Activated CD8-positive, alpha-beta memory T cell treated with anti-CD3 and anti-CD28 coated beads, Interleukin-2, amount 50 U/mL, for 24 hours (primary cell): Measurements from ENCODE around the gene PXK.

Experiments used
- DNase-seq: peaks from one replicate; pipeline ENCODE4 v3.0.0-alpha.2; 2020; ENCODE audit errors: extremely low read depth

The PXK gene

GRCh38 chr3:58383904-58384303, 51.2 kb downstream of the PXK start:
- DNase-seq: no peak

GRCh38 chr3:58384381-58385090, 51.8 kb downstream of the PXK start:
- no peak for DNase-seq

DNA sequence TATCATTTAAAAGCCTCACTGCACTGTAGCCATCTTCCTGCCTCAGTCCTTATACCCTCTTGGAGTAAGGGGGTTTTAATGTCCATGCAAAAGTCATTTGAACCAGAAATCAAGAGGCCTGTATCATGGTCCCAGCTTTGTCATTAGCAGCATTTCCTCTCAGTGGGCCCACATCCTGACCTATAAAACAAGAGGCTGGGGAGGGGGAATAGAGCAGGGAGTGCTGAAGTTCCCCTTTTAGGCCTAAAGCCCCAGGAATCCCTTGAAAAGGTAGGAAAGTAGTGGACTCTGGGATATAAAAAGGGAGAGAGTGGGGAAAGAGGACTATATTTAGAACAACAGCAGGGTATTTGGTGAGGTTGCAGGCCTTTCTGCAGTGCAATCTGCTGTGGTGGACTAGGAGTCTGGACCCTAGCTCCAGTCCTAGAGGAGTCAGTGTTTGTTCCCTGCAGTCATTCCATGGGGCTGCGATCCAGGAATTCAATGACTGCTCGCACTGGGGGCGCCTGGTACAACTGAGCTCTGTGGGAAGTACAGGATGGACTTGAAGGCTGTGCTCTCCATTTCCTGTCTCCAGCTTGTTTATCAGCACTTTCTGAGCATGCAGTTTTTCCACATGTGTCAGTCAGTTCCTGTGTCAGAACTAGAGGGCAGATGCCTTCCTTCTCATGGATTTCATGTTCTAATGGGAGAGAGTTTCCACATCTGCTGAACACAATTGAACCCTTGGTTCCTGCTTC, 54.1 kb downstream of the PXK start:
- no peak for DNase-seq

- no peak for DNase-seq
Observed at GRCh38 chr3:58387650-58388546, 55.2 kb downstream of the PXK start.

DNA sequence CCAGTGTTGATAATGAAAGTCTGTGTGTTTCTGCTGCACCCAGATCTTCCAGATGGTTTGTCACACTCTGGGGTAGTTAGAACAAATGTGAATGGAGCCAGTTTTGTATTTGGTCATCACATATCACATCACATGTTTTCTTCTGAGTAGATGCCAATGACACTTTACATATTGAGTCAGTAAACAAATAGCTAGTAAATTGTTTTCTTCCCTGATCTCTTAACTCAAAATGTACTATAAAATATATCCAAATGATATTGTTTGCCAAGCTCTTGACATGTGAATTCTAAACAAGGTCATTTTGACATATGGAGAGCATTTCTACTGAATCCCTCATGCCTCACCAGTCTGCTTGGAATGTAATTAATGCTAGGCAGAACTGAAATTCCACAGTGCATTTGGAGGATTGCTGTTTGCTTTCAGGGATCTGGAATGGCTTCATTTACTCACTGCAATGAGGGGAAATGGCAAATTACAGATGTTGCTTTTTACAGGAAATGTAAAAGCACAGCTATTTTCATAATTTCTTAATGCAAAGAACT, 55.9 kb downstream of the PXK start:
- no peak for DNase-seq

DNA sequence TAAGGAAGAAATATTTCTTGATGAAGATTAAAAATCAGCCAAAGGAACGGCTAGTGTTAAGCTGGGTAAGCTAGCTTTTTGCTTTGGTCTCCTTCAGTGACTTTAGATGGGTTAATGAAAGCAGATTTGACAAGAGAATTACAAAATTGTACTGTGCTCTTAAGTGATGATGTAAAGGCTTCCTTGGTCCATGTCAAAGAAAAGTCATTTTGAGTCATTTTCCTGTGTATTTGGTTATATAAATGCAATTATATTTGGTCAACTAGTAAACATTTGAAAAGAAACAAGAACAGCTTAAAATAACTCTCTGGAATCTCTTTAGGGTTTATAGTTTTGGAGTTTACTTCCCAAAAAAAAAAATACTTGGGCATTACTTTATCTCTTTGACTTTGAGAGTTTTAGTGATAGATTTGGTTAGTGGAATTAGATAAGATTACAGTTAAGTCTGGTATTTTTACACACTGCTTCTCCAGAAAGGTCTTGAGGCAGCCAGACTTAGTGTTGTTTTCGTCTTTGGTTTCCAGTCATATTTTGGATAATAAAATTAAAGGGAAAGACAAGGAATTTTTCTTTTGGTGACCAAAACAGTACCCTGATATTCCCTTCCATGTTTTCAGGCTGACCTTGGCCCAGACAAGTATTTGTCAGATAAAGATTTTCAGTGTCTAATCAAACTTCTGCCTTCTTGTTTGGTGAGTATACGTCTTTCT, 58.6 kb downstream of the PXK start:
- DNase-seq: no peak

DNA sequence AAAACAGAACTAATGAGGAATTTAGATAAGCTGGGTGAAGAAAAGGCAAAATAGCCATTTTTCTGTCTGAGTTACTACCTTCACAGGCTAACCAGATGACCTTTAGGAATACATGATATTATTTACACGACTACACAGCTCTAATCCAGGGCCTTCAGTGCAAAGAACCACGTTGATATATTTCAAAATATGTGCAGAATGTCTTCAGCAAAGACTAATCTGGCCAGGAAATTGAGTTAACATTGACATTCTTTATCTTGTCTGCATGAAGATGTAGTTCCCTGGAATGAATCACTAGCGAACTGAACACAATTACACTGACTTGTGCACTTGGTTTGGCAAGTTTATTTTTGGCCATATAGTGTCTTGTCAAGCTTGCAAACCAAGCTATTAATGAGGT, 59.5 kb downstream of the PXK start:
- DNase-seq: no peak

- no peak for DNase-seq
Observed at GRCh38 chr3:58394339-58394738, 61.6 kb downstream of the PXK start.

- no peak for DNase-seq
Observed at GRCh38 chr3:58398669-58399333, 66.1 kb downstream of the PXK start.

DNA sequence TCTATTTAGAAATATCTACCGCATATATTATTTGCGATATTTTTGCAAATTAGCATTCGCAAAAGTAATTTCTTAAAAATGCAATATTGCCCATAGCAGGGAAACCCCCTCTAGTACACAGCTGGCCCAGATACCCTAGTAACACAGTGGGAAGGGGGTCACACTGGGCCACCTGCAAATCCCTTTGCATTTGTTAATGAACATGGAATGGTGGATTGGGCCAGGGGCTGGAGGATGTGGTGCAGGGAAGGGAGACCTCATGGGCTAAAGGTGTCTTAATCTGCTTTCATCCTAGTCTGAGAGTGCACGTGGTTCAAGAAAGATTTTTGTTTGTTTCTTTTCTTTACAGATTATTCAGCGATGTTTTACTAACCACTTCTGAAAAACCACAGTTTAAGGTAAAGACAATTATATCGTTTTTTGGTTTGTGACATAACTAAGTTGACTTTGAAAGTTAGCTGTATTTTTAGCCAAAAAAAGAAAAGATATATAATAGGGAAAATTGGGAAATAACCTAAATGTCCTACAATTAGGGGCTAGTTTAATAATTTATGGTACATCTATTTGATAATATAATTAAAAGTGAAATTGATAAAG, 70.9 kb downstream of the PXK start:
- no peak for DNase-seq

- DNase-seq: no peak
Observed at GRCh38 chr3:58404396-58404795, 71.7 kb downstream of the PXK start.

DNA sequence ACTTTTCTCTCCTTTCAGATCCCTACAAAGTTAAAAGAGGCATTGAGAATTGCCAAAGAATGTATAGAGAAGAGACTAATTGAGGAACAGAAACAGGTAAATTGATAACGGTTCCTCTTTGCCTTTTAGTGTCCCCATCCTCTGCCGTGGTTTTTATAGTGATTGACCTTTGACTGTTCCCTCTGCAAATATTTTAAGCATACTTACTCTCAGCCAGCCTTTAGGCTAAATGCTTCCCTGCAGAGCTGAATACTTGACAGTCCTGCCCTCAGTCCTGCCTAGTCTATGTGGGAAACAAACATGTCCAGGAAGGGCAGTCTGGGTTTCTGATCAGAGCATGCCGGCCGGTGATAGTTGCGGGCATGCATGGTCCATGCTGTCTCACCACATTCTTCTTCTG, 76.2 kb downstream of the PXK start:
- no peak for DNase-seq

GRCh38 chr3:58409663-58410062, 77.0 kb downstream of the PXK start:
- DNase-seq: no peak

DNA sequence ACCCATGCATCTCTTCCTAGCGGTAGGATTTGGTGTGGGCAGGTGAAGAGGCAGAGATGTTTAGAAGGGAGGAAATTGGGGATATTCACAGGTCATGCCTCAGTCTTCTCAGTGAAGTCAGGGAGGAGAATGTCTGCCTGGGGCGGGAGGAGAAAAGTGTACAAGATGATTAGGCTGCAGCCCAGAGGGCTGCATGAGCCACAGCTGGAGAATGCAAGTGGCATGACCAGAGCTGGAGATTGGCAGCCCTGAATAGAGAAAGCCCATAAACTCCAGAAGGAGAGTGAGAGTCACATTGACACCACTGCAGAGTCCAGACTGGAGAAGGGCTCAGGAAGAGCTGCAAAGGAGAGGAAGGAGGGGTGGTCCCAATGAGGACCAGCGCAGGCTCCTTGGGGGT, 78.3 kb downstream of the PXK start:
- no peak for DNase-seq

GRCh38 chr3:58411851-58412830, 79.4 kb downstream of the PXK start:
- DNase-seq: no peak

- DNase-seq: peak; percentile 2
Observed at GRCh38 chr3:58414538-58415197, 82.0 kb downstream of the PXK start.

DNA sequence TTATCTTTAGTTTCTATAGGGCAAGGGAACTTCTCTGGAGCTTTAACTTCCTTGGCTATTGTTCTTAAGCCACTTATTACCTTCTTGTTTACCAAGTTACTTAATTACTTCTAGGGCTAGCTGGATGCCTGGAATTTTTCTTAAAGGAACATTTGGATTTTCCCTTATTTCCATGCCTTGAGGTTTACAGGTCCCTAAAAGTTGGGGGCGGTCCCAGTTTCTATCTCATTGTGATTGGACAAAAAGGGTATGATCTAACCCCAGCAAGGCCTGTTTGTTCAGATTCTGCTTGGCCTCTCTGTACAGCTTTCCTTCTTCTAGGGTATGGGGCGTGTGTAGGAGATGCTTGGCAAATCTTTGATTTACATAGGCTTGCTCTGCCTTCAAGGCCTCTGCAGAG, 83.5 kb downstream of the PXK start:
- DNase-seq: no peak

DNA sequence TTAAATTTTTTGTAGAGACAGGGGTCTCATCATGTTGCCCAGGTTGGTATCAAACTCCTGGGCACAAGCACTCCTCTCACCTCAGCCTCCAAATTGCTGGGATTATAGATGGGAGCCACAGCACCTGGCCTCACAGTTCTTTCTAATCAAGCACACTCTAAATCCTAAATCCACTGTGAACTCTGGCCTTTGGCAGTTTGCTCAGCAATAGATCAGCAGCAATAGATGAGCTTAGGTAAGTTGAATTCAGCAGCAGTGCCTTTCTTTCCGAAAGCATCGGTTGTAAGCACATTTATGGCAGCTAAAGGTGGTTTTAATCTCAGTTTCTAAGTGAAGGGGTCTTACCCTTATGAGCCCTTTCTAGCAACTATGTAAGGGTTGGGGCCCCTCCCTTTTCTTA, 84.4 kb downstream of the PXK start:
- DNase-seq: no peak

DNA sequence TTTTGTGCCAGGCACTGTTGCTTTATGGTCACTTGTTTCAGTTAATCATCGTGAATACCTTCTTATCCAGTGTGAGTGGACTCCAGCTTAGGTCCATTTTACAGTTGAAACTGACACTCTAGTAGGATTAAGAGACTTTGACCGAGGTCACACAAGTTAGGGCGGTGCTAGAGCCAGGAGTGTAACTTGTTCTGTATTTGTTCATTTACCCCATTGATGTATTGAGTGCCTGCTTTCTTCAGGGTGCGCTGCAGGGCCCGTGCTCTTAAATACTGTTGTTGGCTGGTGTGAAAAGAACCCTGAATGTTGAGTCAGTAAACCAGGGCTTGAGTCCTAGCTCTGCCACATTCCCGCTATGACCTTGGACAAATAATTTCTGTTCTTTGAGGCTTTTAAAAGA, 85.5 kb downstream of the PXK start:
- no peak for DNase-seq
